ENCODE measurements around the gene FRMPD2.
"Not testable (repeated sequence)": the region's sequence is repeated elsewhere in the genome, so short reads cannot be mapped to it uniquely, and the experiment has no call there.

FRMPD2 gene

DNA sequence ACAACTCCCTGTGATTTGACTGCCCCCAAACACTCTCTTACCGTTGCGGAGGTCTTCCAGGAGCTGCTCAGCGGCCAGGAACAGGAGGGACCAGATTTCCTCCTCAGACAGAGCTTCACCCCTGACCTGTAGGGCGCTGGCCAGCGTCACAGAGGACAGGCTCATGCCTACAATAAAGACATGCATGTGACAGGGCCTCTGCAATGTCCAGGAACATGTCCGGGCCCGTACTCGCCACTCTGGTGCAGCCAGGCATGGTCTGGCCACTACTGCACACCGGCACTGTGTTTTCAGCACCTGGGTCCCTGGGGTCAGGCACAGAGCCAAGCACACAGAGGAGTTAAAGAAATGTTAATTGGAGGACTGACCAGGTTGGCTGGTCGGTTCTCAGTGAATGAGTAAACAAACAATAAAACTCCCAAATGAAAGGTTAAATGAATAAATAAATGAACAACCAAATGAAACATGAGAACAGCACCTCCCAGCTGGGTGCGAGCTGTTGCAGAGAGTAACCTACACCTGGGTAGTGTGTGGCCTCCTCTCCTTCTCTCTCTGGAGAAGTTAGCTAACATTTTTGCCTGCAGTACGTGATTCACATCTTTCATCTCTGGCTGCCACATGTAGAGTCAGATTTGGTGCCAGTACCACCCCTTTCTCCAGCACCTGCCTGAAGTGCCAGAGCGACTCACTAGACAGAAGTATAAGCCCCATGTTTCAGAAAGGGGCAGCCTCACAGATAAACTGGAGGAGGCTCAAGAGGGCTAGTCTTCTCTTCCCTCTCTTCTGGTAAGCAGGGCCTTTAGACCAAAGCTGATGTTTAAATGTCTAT is 22.8 kb downstream of the FRMPD2 start:
- no peak for FAIRE-seq

DNA sequence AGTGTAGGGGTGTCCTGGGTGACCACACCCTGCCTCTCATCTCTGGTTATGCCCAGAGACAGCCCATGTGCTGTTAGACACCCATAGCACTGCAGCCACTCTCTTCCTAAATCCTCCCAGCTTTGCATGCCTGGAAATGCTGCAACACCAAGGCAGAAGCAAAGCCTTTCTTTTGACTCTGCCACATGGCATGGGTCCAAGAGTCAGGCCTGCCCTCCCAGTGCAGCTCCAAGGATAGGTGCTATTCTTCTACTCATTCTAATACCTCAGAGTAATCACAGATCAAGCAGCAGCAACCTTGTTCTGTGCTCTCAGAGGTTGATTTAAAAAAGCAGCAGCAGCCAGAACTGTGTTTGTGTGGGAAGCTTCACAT is 23.4 kb downstream of the FRMPD2 start:
- FAIRE-seq, result no peak

DNA sequence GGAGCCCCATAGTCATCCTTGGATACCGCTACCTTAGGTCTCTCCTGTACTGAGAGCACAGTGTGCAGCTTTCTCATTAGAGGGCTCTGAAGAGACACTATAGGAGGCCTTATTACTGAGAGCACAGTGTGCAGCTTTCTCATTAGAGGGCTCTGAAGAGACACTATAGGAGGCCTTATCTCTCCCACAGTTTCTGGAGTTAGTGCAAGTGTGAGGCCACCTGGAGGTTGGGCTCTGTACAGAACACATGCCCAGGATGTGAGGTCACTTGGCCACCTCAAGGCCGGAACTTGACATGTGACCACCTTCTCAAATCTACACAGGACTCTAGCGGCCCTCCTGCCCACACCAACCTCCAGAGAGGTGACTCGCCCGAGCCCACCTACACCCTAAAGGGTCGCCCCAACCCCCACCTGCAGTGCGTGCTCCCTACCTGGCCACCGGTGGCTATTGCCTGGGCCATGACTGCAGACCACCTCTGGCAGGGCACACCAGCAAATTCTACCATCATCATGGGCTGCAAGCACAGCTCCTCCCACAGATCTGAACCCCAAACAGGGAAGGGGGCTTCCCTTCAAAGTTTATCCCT is 24.6 kb downstream of the FRMPD2 start:
- FAIRE-seq, result no peak

DNA sequence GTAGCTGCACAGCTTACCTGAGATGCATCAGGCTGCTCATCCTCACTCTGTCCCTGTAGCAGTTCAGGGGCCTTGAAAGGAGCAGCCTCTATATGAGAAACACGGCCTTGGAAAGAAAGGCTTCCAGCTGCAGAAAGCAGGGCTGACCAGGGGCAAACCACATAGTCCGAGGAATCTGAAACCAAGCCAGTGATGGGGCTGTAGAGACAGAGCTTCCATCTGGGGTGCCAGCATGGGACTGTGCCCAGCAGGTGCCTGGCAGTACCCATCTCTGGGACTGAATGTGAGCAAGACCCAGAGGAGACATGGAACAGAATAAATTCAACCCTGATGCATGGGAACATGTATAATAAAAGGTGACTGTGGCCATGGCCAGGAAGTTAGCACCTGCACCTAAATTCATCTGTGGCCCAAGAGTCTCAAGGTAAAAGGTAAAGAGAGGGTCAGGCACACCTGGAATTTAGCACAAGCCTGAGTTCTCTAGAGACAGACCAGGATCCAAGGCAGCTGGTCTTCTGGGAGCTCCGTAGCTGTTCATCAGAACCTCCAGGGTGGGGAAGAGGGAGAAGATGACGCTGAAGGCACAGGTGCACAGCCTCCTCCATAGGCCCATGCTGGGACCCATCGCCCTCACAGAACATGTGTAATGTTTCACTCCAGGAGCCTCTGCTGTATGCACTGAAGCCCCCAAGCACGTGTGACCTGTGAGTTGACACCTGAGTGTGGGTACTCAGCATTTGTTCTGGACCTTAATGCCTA is 25.3 kb downstream of the FRMPD2 start:
- no peak for FAIRE-seq

DNA sequence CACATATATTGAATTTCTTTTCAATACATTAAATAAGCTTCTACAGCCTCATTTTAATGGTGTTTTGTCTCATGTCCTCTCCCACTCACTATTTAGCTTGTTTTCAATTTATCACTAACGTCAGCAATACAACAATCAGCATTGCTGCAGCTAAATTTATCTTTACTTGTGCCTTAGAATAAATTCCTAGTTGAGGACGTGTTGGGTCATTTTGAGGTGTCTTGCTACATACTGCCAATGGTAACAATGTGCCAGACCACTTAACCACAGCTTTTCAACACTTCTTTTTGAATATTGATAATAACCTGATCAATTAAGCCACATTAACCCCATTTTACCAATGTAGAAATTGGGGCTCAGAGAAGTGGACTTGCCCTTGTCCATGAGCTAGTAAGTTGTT is 26.0 kb downstream of the FRMPD2 start:
- no peak for FAIRE-seq

DNA sequence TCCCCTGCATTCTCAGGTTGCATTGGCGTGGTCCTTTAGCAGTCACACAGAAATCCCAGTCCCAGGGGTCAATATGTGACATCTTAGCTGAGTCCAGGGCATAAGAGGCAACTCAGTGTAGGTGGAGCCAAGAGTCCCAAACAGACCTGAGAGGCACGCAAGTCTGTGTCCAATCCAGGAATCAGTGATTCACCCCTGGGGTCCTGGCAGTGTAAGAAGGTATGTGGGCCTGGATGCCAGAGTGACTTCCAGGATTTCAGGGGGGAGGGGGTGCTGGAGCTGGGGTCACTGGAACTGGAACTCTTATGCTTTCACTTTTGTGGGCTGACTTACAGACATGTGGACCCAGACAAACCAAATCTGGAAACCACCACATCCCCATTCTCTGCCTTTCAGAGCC is 26.8 kb downstream of the FRMPD2 start:
- no peak for FAIRE-seq

DNA sequence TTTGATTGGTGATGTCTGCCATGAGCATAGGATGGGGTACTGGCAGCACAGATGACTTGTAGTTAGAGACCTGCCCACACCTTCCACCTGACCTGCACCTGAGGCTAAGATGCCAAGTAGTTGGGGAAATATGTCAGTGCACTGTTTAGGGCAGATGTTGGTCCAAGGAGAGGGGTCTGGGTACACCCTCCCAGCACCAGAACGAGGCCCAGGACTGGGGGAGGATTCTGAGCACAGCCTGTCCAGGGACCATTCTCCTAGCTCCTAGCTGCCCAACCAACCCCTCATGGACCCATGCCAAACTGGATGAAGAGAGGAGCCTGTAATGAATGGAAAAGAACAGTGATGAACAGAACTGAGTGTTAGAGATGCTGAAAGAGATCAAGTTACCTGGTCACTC is 28.0 kb downstream of the FRMPD2 start:
- no peak for FAIRE-seq

DNA sequence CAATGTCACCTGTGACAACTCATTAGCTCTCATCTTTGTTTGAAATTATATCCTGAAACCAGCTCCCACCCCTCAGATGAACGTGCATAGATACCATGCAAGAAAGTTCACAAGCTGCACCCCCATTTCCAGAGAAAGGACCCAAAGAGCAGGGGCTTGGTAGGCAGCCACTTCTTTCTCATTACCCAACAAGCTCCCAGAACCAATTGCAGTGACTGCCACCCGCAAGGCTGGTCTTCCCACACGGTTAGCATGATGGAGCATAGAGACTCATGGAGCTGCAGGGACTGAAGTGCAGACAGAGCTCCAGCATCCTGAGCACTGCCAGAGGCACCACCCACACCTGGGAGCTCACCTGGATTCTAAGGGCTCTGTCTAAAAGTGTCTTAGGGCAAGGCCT is 28.5 kb downstream of the FRMPD2 start:
- no peak for FAIRE-seq

DNA sequence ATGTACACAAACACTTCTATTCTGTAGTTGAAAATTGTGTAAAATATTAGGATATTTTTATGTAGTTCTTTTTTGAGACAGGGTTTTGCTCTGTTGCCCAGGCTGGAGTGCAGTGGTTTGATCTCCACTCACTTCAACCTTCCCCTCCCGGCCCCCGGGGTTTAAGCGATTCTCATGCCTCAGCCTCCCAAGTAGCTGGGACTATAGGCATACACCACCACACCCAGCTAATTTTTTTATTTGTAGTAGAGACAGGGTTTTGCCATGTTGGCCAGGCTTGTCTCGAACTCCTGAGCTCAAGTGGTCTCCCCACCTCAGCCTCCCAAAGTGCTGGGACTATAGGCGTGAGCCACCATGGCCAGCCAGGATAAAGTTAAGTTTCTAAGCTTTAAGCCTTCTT is 30.6 kb downstream of the FRMPD2 start:
- FAIRE-seq, result not testable (repeated sequence)

DNA sequence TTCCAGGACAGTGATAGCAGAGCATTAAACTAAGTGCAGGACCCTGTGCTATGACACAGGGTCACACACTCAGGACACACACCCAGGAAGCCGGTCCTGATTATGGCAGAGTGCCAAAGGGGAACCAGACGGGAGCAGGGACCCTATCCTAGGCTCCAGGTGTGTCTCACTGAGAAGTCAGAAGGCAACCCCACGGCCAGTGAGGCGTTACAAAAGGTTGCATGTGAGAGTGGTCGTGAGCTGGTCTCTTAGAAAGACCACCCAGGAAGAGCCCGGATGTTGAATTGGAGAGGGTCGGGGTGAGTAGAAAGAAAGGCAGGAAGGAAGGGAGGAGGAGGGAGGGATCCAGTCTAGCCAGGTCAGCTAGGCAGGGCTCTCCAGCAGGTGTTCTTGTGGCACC is 31.0 kb downstream of the FRMPD2 start:
- no peak for FAIRE-seq

DNA sequence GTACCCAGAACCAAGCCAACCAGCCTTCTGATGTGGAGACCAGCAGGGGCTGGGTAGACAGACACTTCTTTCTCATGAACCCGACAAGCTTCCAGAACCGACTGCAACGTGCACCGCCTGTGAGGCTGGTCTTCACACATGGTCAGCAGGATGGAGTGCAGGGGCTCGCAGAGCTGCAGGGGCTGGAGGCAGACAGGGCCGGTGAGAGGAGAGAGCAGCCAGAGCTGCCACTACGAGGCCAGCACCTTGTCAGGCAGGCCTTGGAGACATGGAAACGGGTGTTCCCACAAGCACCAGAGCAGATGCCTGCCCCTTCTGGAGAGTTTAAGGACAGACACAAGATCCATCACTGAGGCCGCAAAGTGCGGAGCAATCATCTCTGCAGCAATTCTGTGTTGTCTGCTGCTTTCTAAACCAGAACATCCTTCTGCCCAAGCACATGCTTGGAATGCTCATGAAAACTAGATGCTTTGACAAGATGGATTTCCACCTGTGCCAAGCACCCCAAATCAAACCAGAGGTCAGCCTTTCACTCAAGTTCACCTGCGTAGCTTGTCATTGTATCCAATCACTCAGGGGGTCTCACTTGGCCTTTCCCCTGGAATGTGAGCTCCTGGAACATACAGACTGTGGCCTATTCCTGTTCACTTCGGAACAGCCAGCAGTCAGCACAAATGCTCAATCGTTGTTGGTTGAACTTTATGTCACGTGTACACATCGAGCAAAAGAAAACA is 32.2 kb downstream of the FRMPD2 start:
- FAIRE-seq, result no peak

DNA sequence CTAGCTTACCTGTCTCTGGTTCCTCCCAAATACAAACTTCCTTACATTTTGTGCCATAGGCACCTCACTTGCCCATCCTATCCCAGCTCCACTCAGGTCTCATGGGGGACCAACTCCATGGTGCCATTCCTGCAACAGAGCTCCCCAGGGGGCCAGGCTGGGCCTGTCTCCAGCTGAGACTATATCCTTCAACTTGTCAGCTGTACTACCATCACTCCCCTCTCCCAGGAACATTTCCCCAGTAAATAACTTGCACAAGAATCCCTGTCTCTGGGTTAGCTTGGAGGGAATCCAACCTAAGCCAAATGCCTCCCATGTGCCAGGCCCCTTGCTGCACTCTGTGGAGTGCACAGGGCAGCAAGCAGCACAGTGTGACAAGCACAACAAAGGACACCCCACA is 33.2 kb downstream of the FRMPD2 start:
- no peak for FAIRE-seq

DNA sequence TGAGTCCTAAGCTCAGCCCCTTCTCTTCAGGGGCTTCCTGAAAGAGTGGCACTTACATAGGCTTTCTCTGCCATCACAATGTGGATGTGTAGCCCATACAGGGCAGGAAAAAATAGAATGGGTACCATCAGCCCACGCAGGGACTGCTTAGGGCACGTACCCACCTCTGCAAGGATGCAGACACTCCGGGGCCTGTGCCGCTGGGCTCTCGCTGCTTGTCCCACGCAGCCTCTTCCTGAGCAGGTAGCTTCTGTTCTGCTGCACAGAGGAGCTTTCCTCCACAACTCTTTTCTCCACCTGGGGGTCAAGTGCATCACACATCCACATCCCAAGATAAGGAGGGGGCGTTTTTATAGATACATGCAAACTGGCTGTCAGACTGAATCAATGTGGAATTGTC is 34.3 kb downstream of the FRMPD2 start:
- no peak for FAIRE-seq

DNA sequence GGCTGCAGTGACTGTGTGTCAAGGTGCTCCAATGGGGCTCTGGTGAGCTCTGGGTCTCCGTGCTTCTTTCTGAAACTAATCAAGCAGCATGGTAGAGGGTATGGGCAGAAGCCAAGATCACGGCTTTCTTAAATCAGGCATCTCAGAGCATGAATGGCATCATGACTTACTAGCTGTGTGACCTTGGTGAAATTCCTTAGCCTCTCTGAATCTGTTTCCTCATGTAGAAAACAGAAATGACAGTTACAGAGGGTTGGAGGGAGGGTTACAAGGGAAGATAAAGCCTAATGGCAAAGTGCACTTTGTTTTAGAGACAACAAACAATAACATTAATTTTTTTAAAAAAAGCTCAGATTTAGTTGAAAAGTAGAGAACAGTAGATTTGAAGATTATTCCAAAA is 34.9 kb downstream of the FRMPD2 start:
- no peak for FAIRE-seq

DNA sequence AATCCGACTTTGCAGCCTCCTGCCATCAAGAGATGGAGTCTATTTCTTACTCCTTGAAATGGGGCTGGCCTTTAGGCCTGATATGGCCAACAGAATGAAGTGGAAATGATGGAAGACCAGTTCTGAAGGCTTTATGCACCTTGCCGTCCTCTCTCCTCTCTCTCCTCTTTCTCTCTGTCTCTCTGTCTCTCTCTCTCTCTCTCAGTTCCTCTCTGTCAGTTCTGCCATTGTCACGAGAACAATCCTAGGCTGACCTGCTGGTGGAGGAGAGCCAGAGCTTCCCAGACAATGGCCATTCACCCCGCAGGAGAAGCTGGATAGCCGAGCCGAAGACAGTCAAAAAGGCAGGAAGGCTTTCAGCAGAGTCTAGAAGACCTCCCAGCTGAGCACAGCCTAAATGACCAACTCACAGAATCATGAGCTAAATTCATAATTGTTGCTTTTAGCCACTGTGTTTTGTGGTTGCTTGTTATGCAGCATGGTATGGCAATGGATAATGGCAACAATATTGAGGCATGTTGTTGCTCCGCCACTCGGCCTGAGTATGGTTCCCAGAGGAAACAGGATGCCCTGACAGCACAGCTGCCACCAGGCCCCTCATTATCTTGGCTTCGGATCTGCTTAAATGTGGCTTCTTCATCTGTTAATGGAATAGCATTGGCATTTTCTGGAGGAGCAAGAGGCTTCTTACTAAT is 35.5 kb downstream of the FRMPD2 start:
- no peak for FAIRE-seq

DNA sequence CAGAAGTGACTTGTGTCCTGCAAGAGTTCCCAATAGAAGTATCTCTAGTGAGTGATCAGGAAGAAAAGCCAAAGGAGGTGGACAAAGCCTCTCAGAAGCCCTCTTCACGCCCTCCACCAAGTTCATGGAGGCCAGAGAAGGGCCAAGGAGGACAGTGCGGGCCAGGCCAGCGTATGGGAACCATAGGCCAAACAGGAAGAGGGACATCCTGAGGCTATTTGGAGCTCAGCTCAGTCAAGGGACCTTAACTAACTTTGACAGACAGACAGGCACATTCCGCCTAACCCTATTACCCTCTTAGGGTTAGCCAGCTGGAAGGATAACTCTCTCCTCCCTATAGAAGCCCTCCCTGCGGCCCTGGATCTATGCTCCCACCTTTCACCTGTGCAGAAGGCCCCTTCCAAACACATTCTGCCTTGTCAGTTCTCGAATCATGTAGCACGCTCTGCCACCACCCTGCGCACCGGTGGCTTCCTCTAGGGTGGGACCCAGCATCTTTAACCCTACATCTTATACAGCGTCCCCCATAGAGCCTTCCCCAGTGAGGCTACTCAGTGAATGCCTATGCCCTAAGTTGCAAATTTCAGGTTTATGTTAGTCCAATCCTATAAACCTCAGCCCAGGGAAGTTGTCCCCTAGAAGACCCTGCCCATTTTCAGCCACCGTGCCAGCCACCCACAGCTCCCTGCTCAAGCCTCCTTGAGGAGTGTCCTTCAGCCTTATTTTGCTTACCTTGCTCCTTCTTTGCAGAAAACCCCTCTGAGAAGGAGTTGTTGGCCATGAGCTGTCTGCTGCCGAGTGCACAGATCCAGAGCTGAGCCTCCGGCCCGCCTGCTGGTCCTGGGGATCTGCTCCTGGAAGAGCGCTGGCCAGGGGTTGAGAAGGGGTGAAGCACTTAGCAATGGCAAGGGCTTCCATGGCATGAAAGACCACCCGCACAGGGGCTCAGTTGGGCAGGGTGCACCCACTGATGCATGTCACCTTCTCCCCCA is 36.9 kb downstream of the FRMPD2 start:
- FAIRE-seq, result no peak

DNA sequence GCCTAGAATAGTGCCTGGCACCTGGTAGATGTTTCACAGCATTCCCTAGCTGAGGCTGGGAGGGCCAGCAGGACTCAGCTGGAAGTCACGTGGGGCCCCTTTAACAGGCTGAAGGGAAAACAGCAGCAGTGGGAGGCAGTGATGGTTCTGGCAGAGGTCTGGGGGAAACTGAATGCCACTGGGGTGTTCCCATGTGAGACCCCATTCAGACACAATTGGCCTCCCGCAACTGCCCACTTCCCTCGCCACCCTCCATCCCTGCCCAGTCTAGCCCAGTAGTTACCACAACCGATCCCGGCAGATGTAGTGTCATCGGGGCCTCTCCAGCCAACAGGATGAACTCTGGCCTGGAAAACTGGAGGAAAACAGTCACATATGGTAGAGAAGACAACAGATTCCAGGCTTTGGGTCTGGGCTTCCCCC is 38.3 kb downstream of the FRMPD2 start:
- no peak for FAIRE-seq

DNA sequence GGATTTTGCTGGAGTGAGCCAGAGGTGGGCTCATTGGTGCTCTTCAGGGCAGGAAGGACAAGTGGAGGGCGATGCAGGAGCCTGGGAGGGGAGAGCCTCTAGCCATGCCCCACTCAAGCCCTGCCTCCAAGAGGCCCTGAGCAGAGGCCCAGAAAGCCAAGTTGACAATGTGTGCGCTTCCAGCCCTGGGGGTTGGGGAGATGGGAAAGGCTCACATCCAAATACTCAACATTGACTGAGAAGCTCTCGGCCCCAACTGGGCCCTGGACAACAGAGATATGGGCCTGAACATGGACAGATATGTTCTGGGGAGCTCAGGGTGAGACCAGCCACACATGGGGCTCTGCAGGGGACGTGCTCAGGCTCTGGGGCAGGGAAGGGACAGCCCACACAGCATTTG is 39.0 kb downstream of the FRMPD2 start:
- FAIRE-seq, result no peak

DNA sequence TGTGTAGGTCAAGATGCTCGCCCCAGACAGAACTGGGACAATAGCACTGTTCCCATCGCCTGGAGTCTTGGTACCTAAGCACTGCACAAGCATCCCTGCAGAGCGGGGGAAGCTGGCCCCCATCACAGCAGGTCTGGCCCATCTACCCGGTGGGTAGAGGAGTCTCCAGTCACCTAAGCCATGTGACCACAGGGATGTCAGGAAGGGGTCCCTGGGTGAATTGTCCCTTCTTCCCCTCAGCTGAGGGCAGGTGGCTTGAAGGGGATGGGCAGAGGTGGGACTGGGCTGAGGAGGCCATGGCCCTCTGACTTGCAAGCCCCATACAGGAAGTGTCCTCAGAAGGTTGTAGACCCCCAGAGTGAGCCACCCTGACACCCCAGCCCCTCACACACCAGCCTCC is 39.7 kb downstream of the FRMPD2 start:
- no peak for FAIRE-seq

DNA sequence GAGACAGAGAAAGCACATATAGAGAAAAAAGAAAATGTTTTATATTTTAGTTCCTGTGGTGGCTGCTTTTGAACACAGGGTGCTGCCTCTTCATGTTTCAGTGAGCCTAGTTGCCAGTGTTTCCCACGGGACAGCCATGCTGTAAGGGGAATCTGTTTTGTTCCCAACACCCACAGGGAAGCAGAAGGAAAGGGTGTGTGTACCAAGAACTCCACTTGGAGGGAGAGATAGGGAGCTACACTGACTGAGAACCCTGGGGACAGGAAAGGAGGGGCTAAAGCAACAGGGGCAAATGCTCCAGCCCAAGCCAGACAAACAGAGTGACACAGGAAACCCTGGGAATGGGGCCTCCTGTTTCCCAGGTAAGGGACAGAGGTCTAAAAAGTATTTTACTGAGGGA is 40.2 kb downstream of the FRMPD2 start:
- FAIRE-seq, result no peak

DNA sequence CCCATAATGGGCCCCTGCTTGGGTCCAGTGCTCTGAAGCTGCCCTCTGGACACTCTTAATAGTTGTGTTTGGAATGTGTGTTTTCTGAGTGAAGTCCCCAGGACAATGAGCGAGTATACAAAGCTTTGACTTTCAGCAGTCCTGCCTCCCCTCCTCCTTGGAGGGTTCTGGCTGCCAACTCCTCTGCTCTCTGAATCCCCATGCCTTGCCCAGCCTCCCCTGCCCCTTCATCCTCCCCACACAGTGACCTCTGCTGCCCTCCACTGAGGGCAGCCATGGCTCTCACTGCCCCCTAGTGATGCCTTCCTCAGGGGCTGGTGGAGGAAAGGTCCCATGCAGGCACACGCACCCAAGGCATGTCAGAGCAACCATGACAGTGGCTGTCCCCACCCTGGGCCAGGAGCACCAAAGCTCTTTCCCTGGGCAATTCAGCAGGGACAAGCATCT is 40.9 kb downstream of the FRMPD2 start:
- FAIRE-seq, result no peak

All from colon (tissue), 2 donors.